Effector memory CD8-positive, alpha-beta T cell (primary cell): ENCODE results near the gene DLG2.

Experiments used
- ATAC-seq: fragments of 150-1000 bp; cut with Tn5 transposase; replicated peaks from 2 replicates; pipeline ENCODE4 v1.10.0; 2021; ENCODE audit warnings: mild to moderate bottlenecking, moderate library complexity
- DNase-seq, 3 experiments: peaks; one replicate each; pipeline ENCODE4 v3.0.0; 2021
- H3K27ac Mint-ChIP-seq, 2 donors: one replicate each; pipeline ENCODE4 v1.8.0; 2022; ENCODE audit warnings: mild to moderate bottlenecking in 2 of 2, mixed read lengths in 2 of 2, moderate library complexity in 2 of 2
- H3K27me3 Mint-ChIP-seq, 2 donors: one replicate each; pipeline ENCODE4 v1.8.0; 2022; ENCODE audit warnings: mixed read lengths in 2 of 2
- H3K36me3 Mint-ChIP-seq: one replicate; pipeline ENCODE4 v1.8.0; 2022; ENCODE audit warnings: mild to moderate bottlenecking, moderate library complexity, mixed read lengths; ENCODE audit not compliant: insufficient read depth
- H3K4me1 Mint-ChIP-seq, 2 donors: one replicate each; pipeline ENCODE4 v1.8.0; 2022; ENCODE audit warnings: low read depth in 2 of 2, mixed read lengths in 2 of 2
- H3K4me3 Mint-ChIP-seq, 2 donors: one replicate each; pipeline ENCODE4 v1.8.0; 2022; ENCODE audit warnings: mild to moderate bottlenecking in 2 of 2, mixed read lengths in 2 of 2, moderate library complexity in 2 of 2
- H3K9me3 Mint-ChIP-seq, 2 donors: one replicate each; pipeline ENCODE4 v1.8.0; 2022; ENCODE audit warnings: mixed read lengths in 2 of 2

DLG2 gene

DNA sequence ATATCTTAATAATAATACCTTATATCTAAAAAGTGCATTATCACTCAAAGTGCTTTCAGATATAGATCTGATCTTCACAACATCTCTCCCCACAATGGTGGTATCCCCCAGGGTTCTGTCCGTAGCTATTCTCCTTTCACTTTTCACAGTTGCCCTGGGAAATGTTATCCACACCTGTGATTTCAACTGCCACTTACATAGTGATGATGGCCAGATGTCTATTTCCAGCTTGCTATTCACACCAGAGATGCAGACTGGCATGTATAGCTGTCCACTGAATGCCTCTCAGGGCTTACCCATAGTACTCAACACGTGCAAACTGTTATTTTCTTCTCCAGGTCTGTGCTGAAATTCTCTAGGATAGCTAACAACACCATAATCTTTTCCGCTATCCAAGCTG, 724.7 kb downstream of the DLG2 start:
- DNase-seq (no peak), ATAC-seq (no peak)
- Mint-ChIP-seq H3K4me3 (no peak overlapping the region), H3K9me3 (peaks cover 10 to 19% of the 10 kb centered on the region in 2 donors), H3K27ac (no peak overlapping the region), H3K36me3 (no peaks in the 10 kb centered on the region), H3K4me1 (no peaks in the 10 kb centered on the region), H3K27me3 (no peaks in the 10 kb centered on the region)

DNA sequence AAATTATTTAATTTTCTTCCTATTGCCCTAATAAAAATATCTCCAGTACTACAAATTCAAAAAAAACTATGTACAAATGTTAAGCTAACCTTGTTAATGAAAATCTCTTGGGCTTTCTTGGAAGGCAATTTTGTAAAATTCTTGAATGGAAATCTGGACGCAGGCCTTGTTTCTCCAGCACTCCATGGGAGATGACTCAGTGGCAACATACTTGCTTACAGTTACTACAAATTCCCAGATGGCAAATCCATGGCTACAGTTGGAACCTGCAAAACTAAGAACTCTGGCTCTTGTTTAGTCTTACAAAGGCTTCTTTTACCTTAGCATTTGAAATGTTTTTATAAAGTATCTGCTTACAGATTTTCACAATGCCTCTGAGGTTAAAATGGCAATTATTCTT, 725.2 kb downstream of the DLG2 start:
- Mint-ChIP-seq H3K27me3 (no peaks in the 10 kb centered on the region), H3K4me3 (no peak overlapping the region), H3K9me3 (peaks cover 10 to 19% of the 10 kb centered on the region in 2 donors), H3K4me1 (no peaks in the 10 kb centered on the region), H3K27ac (no peak overlapping the region), H3K36me3 (no peaks in the 10 kb centered on the region)
- DNase-seq: no peak
- no peak for ATAC-seq

DNA sequence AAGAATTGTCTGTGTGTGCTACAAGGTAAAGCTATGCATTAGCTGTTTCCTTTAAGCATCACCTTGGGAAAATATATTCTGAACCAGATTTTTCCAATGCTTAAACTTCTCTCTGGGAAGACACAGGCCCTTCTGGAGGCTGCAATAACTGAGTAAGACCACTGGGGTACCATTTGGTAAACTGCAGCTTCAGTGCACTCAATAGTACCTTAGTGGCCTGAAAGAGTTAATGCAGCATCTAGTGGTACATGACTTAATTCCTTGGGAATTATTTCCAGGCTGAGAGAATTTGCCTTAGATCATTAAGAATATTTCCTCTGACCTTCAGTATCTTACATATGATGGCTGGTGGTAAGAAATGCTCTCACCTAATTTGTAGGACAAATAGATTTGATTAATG, 727.4 kb downstream of the DLG2 start:
- ATAC-seq (no peak), DNase-seq (no peak)
- H3K4me1 Mint-ChIP-seq: no peaks in the 10 kb centered on the region
- no peaks in the 10 kb centered on the region for H3K36me3 Mint-ChIP-seq
- H3K4me3 Mint-ChIP-seq: no peak overlapping the region
- no peak overlapping the region for H3K27ac Mint-ChIP-seq
- H3K9me3 Mint-ChIP-seq: peaks cover 10 to 19% of the 10 kb centered on the region in 2 donors
- H3K27me3 Mint-ChIP-seq: no peaks in the 10 kb centered on the region

DNA sequence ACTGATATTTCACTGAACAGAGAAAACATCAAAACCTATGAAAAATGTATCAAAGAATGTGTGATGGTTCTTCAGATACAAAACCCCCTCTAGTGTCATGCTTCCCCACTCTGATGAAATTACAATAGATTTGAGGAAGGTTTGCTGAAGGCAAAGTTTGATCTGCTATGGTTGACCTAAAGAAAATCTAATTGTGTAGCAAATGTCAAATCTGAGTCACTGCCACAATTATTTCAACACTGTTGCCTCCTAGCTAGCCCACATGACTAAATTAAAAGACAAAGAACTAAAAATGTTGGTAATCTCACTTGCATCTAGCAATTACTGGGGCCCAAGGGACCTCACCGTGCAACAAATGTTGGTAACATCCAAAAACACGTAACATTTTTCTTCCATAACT, 728.0 kb downstream of the DLG2 start:
- Mint-ChIP-seq H3K27ac (no peak overlapping the region), H3K4me1 (no peaks in the 10 kb centered on the region), H3K9me3 (peaks cover 10 to 16% of the 10 kb centered on the region in 2 donors), H3K36me3 (no peaks in the 10 kb centered on the region), H3K4me3 (no peak overlapping the region), H3K27me3 (no peaks in the 10 kb centered on the region)
- ATAC-seq (no peak), DNase-seq (no peak)

DNA sequence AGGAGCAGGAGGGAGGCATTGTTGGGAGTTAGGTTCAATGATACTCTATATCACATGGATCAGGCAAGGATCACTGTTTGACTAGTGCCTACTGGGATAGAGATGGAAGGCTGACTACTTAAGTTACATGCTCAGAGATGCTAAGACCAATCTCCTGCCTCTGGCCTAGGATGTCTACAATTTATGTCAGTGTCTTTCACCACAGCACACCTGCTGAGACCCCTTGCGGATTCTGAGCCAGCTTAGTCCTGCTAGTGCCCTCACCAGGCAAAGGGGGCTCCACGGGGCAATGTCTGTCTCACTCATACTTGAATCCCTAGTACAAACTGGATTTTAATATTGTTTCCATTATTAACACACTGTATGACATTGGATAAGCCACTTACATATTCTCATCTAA, 732.5 kb downstream of the DLG2 start:
- no peak overlapping the region for H3K4me3 Mint-ChIP-seq
- no peaks in the 10 kb centered on the region for H3K27me3 Mint-ChIP-seq
- H3K4me1 Mint-ChIP-seq: no peaks in the 10 kb centered on the region
- DNase-seq (no peak), ATAC-seq (no peak)
- H3K9me3 Mint-ChIP-seq: peaks cover 9 to 10% of the 10 kb centered on the region in 2 donors
- no peak overlapping the region for H3K27ac Mint-ChIP-seq
- H3K36me3 Mint-ChIP-seq: no peaks in the 10 kb centered on the region

DNA sequence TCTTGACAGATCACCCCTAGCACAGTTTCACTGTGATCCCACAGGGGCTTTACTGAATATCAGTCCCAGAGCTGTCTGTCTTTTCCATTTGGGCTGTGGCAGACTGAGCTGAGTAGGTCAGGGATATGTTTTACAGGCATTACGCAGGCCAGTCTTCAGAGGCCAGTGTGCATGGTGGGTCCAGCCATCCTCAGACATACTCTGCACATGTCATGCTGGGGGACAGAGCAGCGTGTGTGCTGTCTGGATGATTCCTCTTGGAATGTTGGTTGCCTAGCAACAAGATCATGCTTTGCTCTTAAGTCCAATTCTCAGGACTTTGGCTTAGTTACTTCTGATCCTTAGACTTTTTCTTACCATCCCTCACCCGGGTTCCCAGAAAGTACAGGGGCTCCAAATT, 736.5 kb downstream of the DLG2 start:
- DNase-seq (no peak), ATAC-seq (no peak)
- H3K9me3 Mint-ChIP-seq: peaks cover 10 to 13% of the 10 kb centered on the region in 2 donors
- H3K27me3 Mint-ChIP-seq: no peaks in the 10 kb centered on the region
- no peaks in the 10 kb centered on the region for H3K4me1 Mint-ChIP-seq
- no peaks in the 10 kb centered on the region for H3K36me3 Mint-ChIP-seq
- no peak overlapping the region for H3K27ac Mint-ChIP-seq
- H3K4me3 Mint-ChIP-seq: no peak overlapping the region

DNA sequence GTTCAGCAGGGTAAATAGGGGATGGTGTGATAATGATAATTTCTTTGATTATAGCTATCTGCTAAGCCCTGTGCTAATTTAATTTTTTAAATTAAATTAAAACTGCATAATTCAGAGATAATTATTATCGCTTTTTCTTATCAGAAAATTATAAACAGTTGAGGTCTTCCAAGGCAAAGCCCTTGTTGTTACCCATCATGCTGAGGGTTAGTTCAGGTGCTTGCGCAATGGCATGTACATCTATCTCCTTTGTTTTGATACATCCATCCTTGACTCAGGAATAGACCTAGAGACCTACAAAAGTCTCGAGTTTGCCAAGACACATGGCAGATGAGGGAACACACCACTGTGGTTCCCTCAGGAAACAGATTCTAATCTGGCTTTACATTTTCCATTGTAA, 737.6 kb downstream of the DLG2 start:
- Mint-ChIP-seq H3K9me3 (peaks cover 10 to 13% of the 10 kb centered on the region in 2 donors), H3K27ac (no peak overlapping the region), H3K27me3 (no peaks in the 10 kb centered on the region), H3K4me3 (no peak overlapping the region), H3K36me3 (no peaks in the 10 kb centered on the region), H3K4me1 (no peaks in the 10 kb centered on the region)
- ATAC-seq: no peak
- no peak for DNase-seq

DNA sequence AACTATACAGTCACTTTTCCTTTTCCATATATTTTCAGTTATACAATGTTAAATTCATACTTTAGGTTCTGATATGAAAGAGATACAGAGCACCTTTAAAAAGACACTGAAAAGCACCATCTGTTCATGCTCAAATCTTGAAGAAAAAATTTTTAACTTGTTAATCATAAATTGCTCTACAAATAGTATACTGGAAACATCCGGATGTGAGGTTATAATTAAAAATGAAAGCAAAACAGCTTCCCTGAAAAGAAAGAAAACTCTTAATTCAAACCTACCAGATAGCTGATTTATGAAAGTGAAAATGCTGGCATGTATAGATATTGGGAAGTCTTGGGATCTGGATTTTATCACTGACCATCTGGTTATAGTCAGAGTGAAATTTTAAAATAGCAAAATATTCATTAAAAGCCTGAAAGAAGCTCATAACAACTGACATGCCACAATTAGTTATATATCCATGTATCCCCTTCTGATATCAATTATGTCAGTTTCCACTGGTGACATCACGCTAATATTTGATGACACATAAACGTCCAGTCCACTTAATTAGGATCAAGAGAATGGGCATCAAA, 740.0 kb downstream of the DLG2 start:
- ATAC-seq: no peak
- Mint-ChIP-seq H3K27me3 (no peaks in the 10 kb centered on the region), H3K4me3 (no peak overlapping the region), H3K9me3 (peaks cover 6 to 18% of the 10 kb centered on the region in 2 donors), H3K36me3 (no peaks in the 10 kb centered on the region), H3K4me1 (no peaks in the 10 kb centered on the region), H3K27ac (no peak overlapping the region)
- no peak for DNase-seq

DNA sequence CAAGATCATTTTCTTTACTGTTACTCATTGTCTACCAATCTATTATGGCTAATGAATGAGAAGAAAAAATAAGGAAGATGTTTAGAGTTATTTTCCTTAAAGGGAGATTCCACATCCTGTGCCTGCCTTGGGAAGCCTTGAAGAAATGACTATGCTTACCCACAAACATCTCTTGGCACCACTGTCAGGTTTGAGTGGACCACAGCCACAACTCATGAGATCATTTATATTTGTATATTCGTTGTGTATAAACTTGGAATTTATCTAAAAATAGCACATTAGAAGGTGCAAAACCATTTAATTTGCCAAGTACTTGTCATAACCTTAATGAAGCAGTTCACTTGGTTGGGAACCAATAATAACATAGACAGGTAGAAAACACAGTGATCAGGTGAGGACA, 740.8 kb downstream of the DLG2 start:
- ATAC-seq (no peak), DNase-seq (no peak)
- Mint-ChIP-seq H3K36me3 (no peaks in the 10 kb centered on the region), H3K9me3 (peaks cover 6 to 20% of the 10 kb centered on the region in 2 donors), H3K4me3 (no peak overlapping the region), H3K4me1 (no peaks in the 10 kb centered on the region), H3K27ac (no peak overlapping the region), H3K27me3 (no peaks in the 10 kb centered on the region)

DNA sequence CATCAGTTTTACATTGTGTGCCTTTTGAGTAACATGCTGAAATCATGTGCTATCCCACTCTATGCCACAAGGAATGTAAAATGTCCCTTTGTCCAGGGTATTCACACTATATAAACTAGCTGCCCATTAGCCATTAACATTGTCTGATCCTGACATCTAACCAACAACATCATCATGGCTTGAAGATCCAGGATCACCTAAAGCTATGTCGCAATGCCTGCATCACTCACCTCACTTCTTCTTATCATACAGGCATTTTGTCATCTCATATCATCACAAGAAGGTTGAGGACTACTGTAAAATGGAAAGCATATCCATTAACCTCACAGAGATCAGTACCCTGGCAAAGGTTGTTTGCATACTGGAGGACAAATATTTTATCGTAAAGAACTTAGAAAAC, 742.3 kb downstream of the DLG2 start:
- H3K9me3 Mint-ChIP-seq: peaks cover 6 to 20% of the 10 kb centered on the region in 2 donors
- DNase-seq (no peak), ATAC-seq (no peak)
- H3K27ac Mint-ChIP-seq: no peak overlapping the region
- no peaks in the 10 kb centered on the region for H3K36me3 Mint-ChIP-seq
- no peaks in the 10 kb centered on the region for H3K4me1 Mint-ChIP-seq
- H3K27me3 Mint-ChIP-seq: no peaks in the 10 kb centered on the region
- no peak overlapping the region for H3K4me3 Mint-ChIP-seq

DNA sequence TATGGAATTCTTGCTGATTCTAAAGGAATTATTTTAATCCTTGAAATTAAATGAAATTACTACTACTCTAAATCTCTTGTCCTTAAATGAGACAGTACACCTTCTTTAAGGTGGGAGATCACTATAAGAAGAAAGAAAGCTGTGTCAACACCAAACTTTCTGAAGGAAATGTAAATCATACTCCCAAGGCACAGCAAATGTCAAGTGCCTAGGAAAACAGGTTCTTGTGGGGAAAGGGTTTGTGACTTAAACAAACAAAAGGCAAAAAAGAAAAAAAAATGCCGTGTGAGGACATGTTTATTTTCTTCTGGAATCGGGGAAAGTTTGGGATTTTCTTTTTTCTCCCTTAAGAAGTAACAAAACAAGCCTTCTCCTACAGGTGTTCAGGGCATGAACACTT, 745.1 kb downstream of the DLG2 start:
- H3K4me1 Mint-ChIP-seq: no peaks in the 10 kb centered on the region
- no peak for ATAC-seq
- H3K4me3 Mint-ChIP-seq: no peak overlapping the region
- H3K9me3 Mint-ChIP-seq: peaks cover 4 to 8% of the 10 kb centered on the region in 2 donors
- no peak for DNase-seq
- H3K27me3 Mint-ChIP-seq: no peaks in the 10 kb centered on the region
- H3K27ac Mint-ChIP-seq: no peak overlapping the region
- H3K36me3 Mint-ChIP-seq: no peaks in the 10 kb centered on the region

DNA sequence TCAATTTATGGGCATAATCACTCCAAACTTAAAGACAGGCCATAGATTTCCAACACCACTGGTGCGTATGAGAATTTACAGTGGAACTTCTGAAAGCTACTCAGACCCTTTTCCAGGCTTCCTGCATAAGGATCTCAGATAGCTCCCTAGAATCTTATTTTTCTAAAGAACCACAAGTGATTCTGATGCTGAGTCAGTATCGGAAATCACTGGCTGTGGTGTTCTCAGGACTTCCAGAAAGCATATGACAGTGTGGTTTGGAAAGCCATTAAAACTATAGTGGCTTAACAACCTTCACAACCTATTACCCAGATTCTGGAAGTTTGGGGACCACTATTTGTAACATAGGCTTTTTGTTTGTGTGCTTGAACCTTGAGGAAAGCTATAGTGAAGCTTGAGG, 756.0 kb downstream of the DLG2 start:
- H3K4me3 Mint-ChIP-seq: no peak overlapping the region
- no peaks in the 10 kb centered on the region for H3K27me3 Mint-ChIP-seq
- H3K36me3 Mint-ChIP-seq: no peaks in the 10 kb centered on the region
- H3K4me1 Mint-ChIP-seq: no peaks in the 10 kb centered on the region
- DNase-seq (no peak), ATAC-seq (no peak)
- H3K27ac Mint-ChIP-seq: no peak overlapping the region
- peaks cover 5 to 10% of the 10 kb centered on the region in 2 donors for H3K9me3 Mint-ChIP-seq

DNA sequence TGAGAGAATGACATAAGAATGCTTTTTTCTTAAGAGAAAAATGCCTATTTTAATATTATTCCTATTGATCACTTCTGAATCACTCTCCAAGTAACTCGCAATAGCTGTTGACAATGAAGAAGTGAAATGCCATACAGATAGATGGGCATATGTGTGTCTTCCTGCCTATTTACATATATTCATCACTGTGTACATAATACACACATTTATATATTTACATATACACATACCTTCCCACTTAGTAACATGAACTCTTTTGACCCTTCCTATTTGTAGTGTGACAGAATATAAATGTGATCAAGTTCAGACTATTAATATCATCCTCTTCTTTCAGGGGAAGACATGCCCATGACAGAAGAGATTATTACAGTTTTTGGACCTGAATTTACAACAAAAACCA, 756.7 kb downstream of the DLG2 start:
- Mint-ChIP-seq H3K4me1 (no peaks in the 10 kb centered on the region), H3K9me3 (peaks cover 9 to 12% of the 10 kb centered on the region in 2 donors), H3K36me3 (no peaks in the 10 kb centered on the region), H3K27ac (no peak overlapping the region), H3K4me3 (no peak overlapping the region), H3K27me3 (no peaks in the 10 kb centered on the region)
- ATAC-seq (no peak), DNase-seq (no peak)

DNA sequence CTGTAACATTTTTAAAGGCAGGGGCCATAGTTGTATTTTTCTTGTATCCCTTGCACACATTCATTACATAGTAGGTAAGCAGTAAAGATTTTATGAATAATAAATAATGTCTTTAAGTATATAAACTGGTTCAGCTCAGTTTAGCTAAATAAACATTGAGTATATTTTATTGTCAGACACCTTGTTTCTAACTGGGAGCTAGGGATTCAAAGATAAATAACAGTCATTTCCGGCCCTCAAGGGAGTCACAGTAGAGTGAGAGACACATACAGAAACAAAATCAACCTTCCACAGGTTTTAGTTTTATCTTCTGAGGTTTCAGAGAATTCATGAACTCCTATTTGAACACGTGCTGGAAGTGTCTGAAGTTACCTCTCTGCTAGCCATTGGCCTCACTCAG, 760.2 kb downstream of the DLG2 start:
- no peak for DNase-seq
- no peaks in the 10 kb centered on the region for H3K27me3 Mint-ChIP-seq
- no peak for ATAC-seq
- H3K27ac Mint-ChIP-seq: no peak overlapping the region
- no peaks in the 10 kb centered on the region for H3K4me1 Mint-ChIP-seq
- no peak overlapping the region for H3K4me3 Mint-ChIP-seq
- H3K36me3 Mint-ChIP-seq: no peaks in the 10 kb centered on the region
- peaks cover 9 to 17% of the 10 kb centered on the region in 2 donors for H3K9me3 Mint-ChIP-seq
